Upper lobe of right lung (tissue), 1 donor: ENCODE measurements around the gene SLF2. TPM values are rescaled to one million over a fixed set of nuclear protein-coding genes. Genes with fewer than 3 reads are reported as not detected.

Source experiments
- ATAC-seq: fragments of 200-7000 bp; cut with Tn5 transposase; one replicate; pipeline ENCODE4 v1.9.1; 2020; ENCODE audit warnings: mild to moderate bottlenecking, moderate library complexity
- DNase-seq: peaks from one replicate; pipeline ENCODE4 v3.0.0-alpha.2; 2020
- H3K27ac ChIP-seq: fragments of 200-600 bp; one replicate; pipeline ENCODE4 v1.8.0; 2022
- H3K27me3 ChIP-seq: fragments of 200-600 bp; one replicate; pipeline ENCODE4 v1.8.0; 2022; ENCODE audit warnings: mild to moderate bottlenecking
- H3K36me3 ChIP-seq: fragments of 200-600 bp; one replicate; pipeline ENCODE4 v1.8.0; 2022
- H3K4me1 ChIP-seq: fragments of 200-600 bp; one replicate; pipeline ENCODE4 v1.8.0; 2022
- H3K4me3 ChIP-seq: fragments of 200-600 bp; one replicate; pipeline ENCODE4 v1.8.0; 2022; ENCODE audit warnings: mild to moderate bottlenecking
- H3K9me3 ChIP-seq: fragments of 200-600 bp; one replicate; pipeline ENCODE4 v1.8.0; 2022
- intact Hi-C: fragments of 100-400 bp; cut with DNase I; formaldehyde crosslinking; loops from one replicate; pipeline ENCODE4 v1.11.0; 2022
- total RNA-seq: library from RNA; stranded (reverse); fragmentation: NEBNext Ultra II Directional; extraction: Animal tissue kit (Norgen Biotek cat#: 25700); gene quantifications from one replicate; pipeline ENCODE4 v1.2.1, GENCODE V29; 2021
- TF ChIP-seq, protein P1 (sequence below): fragments of 200-600 bp; IDR thresholded peaks from one replicate; pipeline ENCODE4 v1.8.0; 2022; ENCODE audit warnings: antibody characterized with exemption
- donor health status: DM: no; HTN: yes; CAD: no; lungs with severe emphysema.

SLF2 gene
- total RNA-seq, 1 donor from 2014 or later, result 32.9 TPM

DNA sequence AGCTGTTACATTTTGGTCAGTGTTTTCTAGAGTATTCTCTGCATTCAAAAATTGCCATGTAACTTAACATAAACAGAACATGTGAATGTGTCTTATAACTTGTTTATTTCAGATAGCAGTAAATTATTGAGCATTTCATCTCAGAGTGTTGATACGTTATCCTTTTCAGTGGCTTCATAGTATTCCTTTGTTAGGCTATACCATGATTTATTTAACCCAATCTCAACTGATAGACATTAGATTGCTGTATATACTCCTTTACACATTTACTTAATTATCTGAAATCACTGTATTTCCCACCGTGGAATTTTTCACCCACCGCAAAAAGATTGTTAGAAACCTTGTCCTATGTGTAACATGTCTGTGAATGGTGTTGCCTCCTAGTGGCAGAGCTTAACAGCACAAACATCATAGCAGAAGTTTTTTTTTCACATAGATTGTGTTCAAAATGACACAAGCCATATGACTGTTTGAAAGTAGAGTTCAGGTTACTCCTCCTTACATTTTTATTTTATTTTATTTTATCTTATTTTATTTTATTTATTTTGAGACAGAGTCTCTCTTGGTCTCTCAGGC, 21.4 kb downstream of the SLF2 start:
- intact Hi-C loops, result no loop called here
- H3K36me3 ChIP-seq, result peaks cover 98% of the 10 kb centered on the region
- no peak for DNase-seq
- no peaks in the 10 kb centered on the region for H3K4me1 ChIP-seq
- ATAC-seq, result no peak
- H3K9me3 ChIP-seq, result no peaks in the 10 kb centered on the region
- TF ChIP-seq, protein P1, sequence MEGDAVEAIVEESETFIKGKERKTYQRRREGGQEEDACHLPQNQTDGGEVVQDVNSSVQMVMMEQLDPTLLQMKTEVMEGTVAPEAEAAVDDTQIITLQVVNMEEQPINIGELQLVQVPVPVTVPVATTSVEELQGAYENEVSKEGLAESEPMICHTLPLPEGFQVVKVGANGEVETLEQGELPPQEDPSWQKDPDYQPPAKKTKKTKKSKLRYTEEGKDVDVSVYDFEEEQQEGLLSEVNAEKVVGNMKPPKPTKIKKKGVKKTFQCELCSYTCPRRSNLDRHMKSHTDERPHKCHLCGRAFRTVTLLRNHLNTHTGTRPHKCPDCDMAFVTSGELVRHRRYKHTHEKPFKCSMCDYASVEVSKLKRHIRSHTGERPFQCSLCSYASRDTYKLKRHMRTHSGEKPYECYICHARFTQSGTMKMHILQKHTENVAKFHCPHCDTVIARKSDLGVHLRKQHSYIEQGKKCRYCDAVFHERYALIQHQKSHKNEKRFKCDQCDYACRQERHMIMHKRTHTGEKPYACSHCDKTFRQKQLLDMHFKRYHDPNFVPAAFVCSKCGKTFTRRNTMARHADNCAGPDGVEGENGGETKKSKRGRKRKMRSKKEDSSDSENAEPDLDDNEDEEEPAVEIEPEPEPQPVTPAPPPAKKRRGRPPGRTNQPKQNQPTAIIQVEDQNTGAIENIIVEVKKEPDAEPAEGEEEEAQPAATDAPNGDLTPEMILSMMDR, result peak; percentile 46
- no peaks in the 10 kb centered on the region for H3K27me3 ChIP-seq
- H3K4me3 ChIP-seq, result no peak overlapping the region
- no peak overlapping the region for H3K27ac ChIP-seq

DNA sequence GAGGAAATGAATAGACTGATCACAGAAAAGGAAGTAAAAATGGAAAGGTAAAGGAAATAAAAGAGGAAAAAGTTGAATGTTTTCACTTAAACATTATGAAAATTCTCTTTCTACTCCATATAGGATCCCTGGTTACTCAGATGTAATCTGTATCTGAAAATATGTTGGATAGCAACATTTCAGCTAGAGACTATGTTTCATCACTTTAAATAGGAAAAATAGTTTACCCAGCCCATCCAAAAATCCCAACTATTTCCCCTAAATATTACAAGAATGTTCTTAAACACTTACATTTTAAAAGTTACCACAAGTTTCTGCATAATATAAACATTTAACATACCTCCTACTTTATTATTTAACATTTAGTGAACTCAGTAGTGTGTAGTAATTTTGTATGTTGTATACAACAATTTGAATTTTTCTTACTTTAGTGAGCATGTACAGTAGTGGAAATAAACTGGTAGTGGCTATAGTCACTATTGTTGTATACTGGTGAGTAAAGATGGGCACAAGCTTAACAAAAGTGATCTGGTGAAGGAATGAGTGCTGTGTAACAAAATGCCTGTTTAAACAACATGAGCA, 27.1 kb downstream of the SLF2 start:
- peaks cover 93% of the 10 kb centered on the region for H3K36me3 ChIP-seq
- ATAC-seq, result no peak

DNA sequence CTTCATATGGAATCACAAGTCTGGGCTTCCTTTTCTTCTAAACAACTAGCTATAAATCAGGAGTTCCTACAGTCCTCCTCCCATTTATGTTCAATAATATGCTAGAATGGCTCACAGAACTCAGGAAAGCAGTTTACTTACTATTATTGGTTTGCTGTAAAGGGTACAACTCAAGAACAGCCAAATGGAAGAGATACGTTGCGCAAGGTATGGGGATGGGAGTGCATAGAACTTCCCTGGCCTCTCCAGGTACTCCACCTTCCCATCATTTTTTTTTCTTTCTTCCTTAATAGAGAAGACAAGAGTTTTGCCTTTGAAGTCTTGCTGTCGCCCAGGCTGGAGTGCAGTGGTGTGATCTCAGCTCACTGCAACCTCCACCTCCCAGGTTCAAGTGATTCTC, 29.5 kb downstream of the SLF2 start:
- Histone ChIP-seq H3K9me3 (no peaks in the 10 kb centered on the region), H3K27ac (no peak overlapping the region), H3K4me3 (no peak overlapping the region), H3K4me1 (no peaks in the 10 kb centered on the region), H3K36me3 (peaks cover 95% of the 10 kb centered on the region), H3K27me3 (no peaks in the 10 kb centered on the region)
- intact Hi-C loops, result no loop called here
- ATAC-seq (no peak), DNase-seq (no peak)
- TF ChIP-seq, protein P1, result no peak

More for the DNA sequence above, 27.1 kb downstream of the SLF2 start:
- H3K27me3 ChIP-seq, result no peaks in the 10 kb centered on the region
- intact Hi-C loops, result no loop called here
- no peaks in the 10 kb centered on the region for H3K4me1 ChIP-seq
- H3K4me3 ChIP-seq, result no peak overlapping the region
- no peak overlapping the region for H3K27ac ChIP-seq
- no peak for DNase-seq
- H3K9me3 ChIP-seq, result no peaks in the 10 kb centered on the region
- TF ChIP-seq, protein P1, result no peak

DNA sequence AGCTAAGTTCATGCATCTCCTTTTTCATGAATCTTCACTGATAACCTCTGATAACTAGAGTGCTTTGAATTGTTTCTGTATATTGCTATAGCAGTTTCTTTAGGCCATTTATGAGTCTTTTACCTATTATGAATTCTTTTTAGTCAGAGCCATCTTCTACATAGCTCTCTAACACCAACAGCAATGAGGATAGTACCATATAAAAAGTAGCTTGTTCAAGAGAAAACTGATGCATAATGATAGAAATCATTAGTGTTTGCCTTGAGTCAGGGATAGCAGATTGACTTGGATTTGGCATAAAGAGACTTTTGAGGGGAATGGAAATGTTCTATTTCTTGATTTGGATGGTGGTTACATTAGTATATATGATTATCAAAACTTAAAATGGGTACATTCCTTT, 30.7 kb downstream of the SLF2 start:
- Histone ChIP-seq H3K4me3 (no peak overlapping the region), H3K36me3 (peaks cover 95% of the 10 kb centered on the region), H3K9me3 (no peaks in the 10 kb centered on the region), H3K27ac (no peak overlapping the region), H3K4me1 (no peaks in the 10 kb centered on the region), H3K27me3 (no peaks in the 10 kb centered on the region)
- intact Hi-C loops, result no loop called here
- TF ChIP-seq, protein P1, result no peak
- ATAC-seq (no peak), DNase-seq (no peak)

DNA sequence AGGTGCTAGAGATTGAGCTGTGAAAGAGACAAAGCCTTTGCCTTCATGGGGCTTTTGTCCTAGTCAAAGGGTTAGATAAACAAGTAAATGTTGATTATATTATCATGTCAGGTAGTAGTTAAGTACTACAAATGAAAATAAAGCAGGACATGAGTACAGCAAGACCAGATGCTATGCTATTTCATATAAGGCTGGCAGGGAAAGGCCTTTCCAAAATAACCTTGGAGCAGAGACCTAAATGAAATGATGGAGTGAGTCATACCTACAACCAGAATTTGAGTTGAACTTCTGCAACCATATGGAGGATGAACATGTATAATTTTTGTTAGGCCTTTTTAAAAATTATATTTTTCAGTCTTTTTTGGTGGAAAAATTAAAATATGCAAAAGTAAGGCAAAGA, 33.0 kb downstream of the SLF2 start:
- Histone ChIP-seq H3K9me3 (no peaks in the 10 kb centered on the region), H3K36me3 (peaks cover 97% of the 10 kb centered on the region), H3K27ac (no peak overlapping the region), H3K4me3 (no peak overlapping the region), H3K27me3 (no peaks in the 10 kb centered on the region), H3K4me1 (no peaks in the 10 kb centered on the region)
- TF ChIP-seq, protein P1, result no peak
- DNase-seq, result no peak
- intact Hi-C loops, result no loop called here
- no peak for ATAC-seq
